ENCODE results near the gene TTBK1.

- no peak for TF ChIP-seq EHMT2 (IDR thresholded peaks at IDR 0.05; ENCODE audit: low read depth)
- no peak for TF ChIP-seq USF2 (IDR thresholded peaks at IDR 0.05)
- TF ChIP-seq KDM1A (IDR thresholded peaks at IDR 0.05; ENCODE audit: low read depth): no peak
- TF ChIP-seq, protein P1, sequence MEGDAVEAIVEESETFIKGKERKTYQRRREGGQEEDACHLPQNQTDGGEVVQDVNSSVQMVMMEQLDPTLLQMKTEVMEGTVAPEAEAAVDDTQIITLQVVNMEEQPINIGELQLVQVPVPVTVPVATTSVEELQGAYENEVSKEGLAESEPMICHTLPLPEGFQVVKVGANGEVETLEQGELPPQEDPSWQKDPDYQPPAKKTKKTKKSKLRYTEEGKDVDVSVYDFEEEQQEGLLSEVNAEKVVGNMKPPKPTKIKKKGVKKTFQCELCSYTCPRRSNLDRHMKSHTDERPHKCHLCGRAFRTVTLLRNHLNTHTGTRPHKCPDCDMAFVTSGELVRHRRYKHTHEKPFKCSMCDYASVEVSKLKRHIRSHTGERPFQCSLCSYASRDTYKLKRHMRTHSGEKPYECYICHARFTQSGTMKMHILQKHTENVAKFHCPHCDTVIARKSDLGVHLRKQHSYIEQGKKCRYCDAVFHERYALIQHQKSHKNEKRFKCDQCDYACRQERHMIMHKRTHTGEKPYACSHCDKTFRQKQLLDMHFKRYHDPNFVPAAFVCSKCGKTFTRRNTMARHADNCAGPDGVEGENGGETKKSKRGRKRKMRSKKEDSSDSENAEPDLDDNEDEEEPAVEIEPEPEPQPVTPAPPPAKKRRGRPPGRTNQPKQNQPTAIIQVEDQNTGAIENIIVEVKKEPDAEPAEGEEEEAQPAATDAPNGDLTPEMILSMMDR (IDR thresholded peaks at IDR 0.05): no peak
- no peak for TF ChIP-seq RFX5 (IDR thresholded peaks at IDR 0.05)
- TF ChIP-seq PBX3 (IDR thresholded peaks at IDR 0.05): no peak
- TF ChIP-seq TP53 (CRISPR knock-in tag; IDR thresholded peaks at IDR 0.05): no peak
- TF ChIP-seq POLR2A (IDR thresholded peaks at IDR 0.05; ENCODE audit: low read length): no peak
- no peak for TF ChIP-seq HDAC2 (IDR thresholded peaks at IDR 0.05)
Measured at GRCh38 chr6:43193929-43194328, 49.4 kb upstream of the TTBK1 start.

All from A549 (cell line).